Ascending aorta (tissue), 2 donors: ENCODE measurements around the gene DTHD1. TPM values are rescaled to one million over a fixed set of nuclear protein-coding genes. Genes with fewer than 3 reads are reported as not detected.

Experiments
- DNase-seq, 2 donors: peaks; one replicate each; pipeline ENCODE4 v3.0.0-alpha.2; 2019; ENCODE audit warnings: low spot score in 2 of 2
- H3K27ac ChIP-seq, 2 donors: fragments of 200-600 bp; sonication (generic); one replicate each; pipeline ENCODE4 v1.5.1; 2016 to 2017; ENCODE audit warnings: mild to moderate bottlenecking in 1 of 2
- H3K27me3 ChIP-seq: fragments of 200-600 bp; sonication (generic); one replicate; pipeline ENCODE4 v1.5.1; 2017
- H3K36me3 ChIP-seq, 2 donors: fragments of 200-600 bp; sonication (generic); one replicate each; pipeline ENCODE4 v1.5.1; 2016
- H3K4me1 ChIP-seq, 2 donors: fragments of 200-600 bp; sonication (generic); one replicate each; pipeline ENCODE4 v1.5.1; 2016 to 2017; ENCODE audit warnings: mild to moderate bottlenecking in 1 of 2
- H3K4me3 ChIP-seq, 2 donors: fragments of 200-600 bp; sonication (generic); one replicate each; pipeline ENCODE4 v1.5.1; 2016 to 2017; ENCODE audit warnings: mild to moderate bottlenecking in 1 of 2
- H3K9me3 ChIP-seq, 2 donors: fragments of 200-600 bp; sonication (generic); one replicate each; pipeline ENCODE4 v1.5.1; 2016
- CTCF ChIP-seq, 3 experiments: fragments of 200-600 bp in 2 of 3; fragments of 450-650 bp in 1 of 3; sonication (generic) in 2 of 3; IDR thresholded peaks; one replicate each; pipeline ENCODE4 v1.5.1; 2016 to 2019; ENCODE audit warnings: antibody characterized with exemption in 3 of 3, mild to moderate bottlenecking in 1 of 3, moderate library complexity in 1 of 3
- intact Hi-C: fragments of 100-400 bp; cut with DNase I; formaldehyde crosslinking; loops from one replicate; pipeline ENCODE4 v1.15.1; 2023
- total RNA-seq: library from RNA; depleted of rRNA; stranded (reverse); fragments of >200 nt; gene quantifications from one replicate; pipeline ENCODE4 v1.1.0, GENCODE V29; 2016

DTHD1 gene
- total RNA-seq, 1 donor from 2014 or later = not detected

- H3K4me3 ChIP-seq = no peak overlapping the region
- H3K27me3 ChIP-seq = no peaks in the 10 kb centered on the region
- TF ChIP-seq CTCF (IDR thresholded peaks at IDR 0.05) = no peak
- no peaks in the 10 kb centered on the region for H3K36me3 ChIP-seq
- no peaks in the 10 kb centered on the region for H3K4me1 ChIP-seq
- no peak overlapping the region for H3K27ac ChIP-seq
- no peak for DNase-seq
- intact Hi-C loops = no loop called here
- H3K9me3 ChIP-seq = no peaks in the 10 kb centered on the region
Measured at GRCh38 chr4:36301127-36301526, 19.7 kb downstream of the DTHD1 start.

- Histone ChIP-seq H3K4me1 (no peaks in the 10 kb centered on the region), H3K27me3 (no peaks in the 10 kb centered on the region), H3K4me3 (no peak overlapping the region), H3K9me3 (no peaks in the 10 kb centered on the region), H3K36me3 (no peaks in the 10 kb centered on the region), H3K27ac (no peak overlapping the region)
- TF ChIP-seq CTCF (IDR thresholded peaks at IDR 0.05) = no peak
- intact Hi-C loops = no loop called here
- DNase-seq = no peak
Measured at GRCh38 chr4:36303426-36304137, 22.2 kb downstream of the DTHD1 start.

- no peak overlapping the region for H3K27ac ChIP-seq
- no peak for DNase-seq
- intact Hi-C loops = no loop called here
- no peaks in the 10 kb centered on the region for H3K36me3 ChIP-seq
- TF ChIP-seq CTCF (IDR thresholded peaks at IDR 0.05) = no peak
- H3K4me1 ChIP-seq = no peaks in the 10 kb centered on the region
- no peak overlapping the region for H3K4me3 ChIP-seq
- no peaks in the 10 kb centered on the region for H3K27me3 ChIP-seq
- H3K9me3 ChIP-seq = no peaks in the 10 kb centered on the region
Measured at GRCh38 chr4:36304138-36304681, 22.8 kb downstream of the DTHD1 start.

- intact Hi-C loops = no loop called here
- H3K27ac ChIP-seq = no peak overlapping the region
- no peak overlapping the region for H3K4me3 ChIP-seq
- no peaks in the 10 kb centered on the region for H3K36me3 ChIP-seq
- no peaks in the 10 kb centered on the region for H3K9me3 ChIP-seq
- H3K27me3 ChIP-seq = no peaks in the 10 kb centered on the region
- no peak for DNase-seq
- no peak for TF ChIP-seq CTCF (IDR thresholded peaks at IDR 0.05)
- H3K4me1 ChIP-seq = no peaks in the 10 kb centered on the region
Measured at GRCh38 chr4:36308150-36308549, 26.7 kb downstream of the DTHD1 start.

- H3K9me3 ChIP-seq = no peaks in the 10 kb centered on the region
Measured at GRCh38 chr4:36310216-36310615, 28.8 kb downstream of the DTHD1 start.

More at GRCh38 chr4:36310216-36310615, 28.8 kb downstream of the DTHD1 start:
- no peak for DNase-seq
- no peak for TF ChIP-seq CTCF (IDR thresholded peaks at IDR 0.05)
- Histone ChIP-seq H3K4me3 (no peak overlapping the region), H3K4me1 (no peaks in the 10 kb centered on the region), H3K27me3 (no peaks in the 10 kb centered on the region), H3K27ac (no peak overlapping the region), H3K36me3 (no peaks in the 10 kb centered on the region)
- intact Hi-C loops = no loop called here
